GM08714 (cell line): ENCODE data around the gene GPR162.

Experiments
- H3K4me3 ChIP-seq: fragments of 200-500 bp; sonication (Bioruptor generic); 2 replicates; pipeline ENCODE4 v1.5.1; 2014; ENCODE audit warnings: mild to moderate bottlenecking, low read length, inconsistent platforms
- ZNF274 ChIP-seq: IDR thresholded peaks from 2 replicates; pipeline ENCODE4 v1.6.1; 2012; ENCODE audit warnings: mild to moderate bottlenecking, low read depth, low read length

Gene GPR162

DNA sequence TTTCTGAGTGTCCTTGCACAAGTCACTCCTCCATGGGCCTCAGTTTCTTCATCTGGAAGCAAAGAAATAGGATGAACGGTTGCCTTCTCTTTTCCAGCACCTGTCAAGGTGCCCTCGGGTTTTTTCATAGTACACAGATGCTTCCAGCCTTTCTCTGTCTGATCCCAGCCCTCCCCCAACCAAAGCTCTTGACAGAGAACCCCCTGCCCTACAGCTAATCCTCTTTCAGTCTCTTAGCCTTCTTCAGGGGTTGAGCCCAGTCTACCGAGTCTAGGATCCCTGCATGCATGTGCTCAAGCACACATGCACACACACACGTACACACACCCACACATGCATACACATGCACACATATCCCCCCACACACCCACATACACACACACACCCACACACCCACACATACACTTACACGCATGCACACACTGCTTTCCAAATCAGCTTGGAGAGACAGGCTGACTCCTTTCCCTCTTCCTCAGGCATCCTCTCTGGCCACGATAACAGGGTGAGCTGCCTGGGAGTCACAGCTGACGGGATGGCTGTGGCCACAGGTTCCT, 24.8 kb downstream of the GPR162 start:
- no peak for TF ChIP-seq ZNF274
- H3K4me3 ChIP-seq = no peak overlapping the region

DNA sequence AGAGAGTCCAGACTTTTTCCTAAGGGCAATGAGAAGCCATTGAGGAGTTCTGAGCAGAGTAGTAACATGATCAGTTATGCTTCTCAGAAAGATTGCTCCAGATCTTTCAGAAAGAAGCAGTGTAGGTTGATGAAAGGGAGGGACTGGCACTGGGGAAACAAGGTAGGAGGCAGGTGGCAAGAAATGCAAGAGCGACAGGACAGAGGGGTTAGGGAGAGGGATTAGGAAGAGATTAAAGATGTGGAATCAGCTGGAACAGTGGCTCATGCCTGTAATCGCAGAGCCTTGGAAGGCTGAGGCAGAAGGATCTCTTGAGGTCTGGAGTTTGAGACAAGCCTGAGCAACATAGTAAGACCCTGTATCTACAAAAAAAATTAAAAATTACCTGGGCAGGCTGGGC, 26.1 kb downstream of the GPR162 start:
- no peak for TF ChIP-seq ZNF274

DNA sequence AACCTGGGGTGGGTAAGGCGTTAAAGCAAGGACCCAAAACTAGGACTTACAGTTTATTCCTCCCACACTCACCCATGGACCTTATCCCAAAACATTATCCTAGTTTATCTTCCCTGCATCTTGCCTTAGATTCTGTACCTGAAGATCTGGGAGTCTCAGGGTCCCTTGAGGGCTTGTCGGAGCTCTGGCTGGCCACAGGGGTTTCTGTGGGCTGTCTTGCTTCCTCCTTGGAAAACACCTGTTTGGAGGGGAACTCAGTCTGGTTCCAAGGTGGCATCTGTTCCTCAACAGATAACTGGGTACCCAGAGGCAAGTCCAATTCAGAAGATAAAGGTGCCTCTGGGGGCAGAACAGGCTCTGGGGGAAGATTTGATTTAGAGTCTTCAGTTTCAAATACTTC, 27.8 kb downstream of the GPR162 start:
- TF ChIP-seq ZNF274 = no peak
- H3K4me3 ChIP-seq = peak overlapping the region; percentile 88; the same call in 1 of the 2 replicates

More for the DNA sequence above, 26.1 kb downstream of the GPR162 start:
- no peak overlapping the region for H3K4me3 ChIP-seq

DNA sequence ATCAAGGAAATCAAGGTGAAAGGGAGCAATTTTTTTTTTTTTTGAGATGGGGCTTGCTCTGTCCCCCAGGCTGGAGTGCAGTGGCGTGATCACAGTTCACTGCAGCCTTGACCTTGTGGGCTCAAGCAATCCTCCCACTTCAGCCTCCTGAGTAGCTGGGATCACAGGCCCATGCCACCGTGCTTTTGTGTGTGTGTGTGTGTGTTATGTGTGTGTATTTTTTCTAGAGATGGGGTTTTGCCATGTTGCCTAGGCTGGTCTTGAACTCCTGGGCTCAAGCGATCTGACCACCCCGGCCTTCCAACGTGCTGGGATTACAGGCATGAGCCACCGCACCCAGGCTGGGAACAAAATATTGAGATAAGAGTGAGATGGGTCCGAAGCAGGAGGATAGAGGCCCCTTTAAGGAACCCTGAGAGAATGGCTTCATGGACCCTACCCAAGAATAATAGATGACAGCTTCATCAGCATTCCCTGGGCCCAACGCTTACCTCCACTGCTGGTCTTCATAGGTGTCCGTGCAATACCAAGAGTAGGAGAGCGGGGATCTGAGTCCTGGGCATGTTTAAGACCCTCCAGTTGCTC, 28.4 kb downstream of the GPR162 start:
- peak overlapping the region; percentile 88 for H3K4me3 ChIP-seq
- no peak for TF ChIP-seq ZNF274

DNA sequence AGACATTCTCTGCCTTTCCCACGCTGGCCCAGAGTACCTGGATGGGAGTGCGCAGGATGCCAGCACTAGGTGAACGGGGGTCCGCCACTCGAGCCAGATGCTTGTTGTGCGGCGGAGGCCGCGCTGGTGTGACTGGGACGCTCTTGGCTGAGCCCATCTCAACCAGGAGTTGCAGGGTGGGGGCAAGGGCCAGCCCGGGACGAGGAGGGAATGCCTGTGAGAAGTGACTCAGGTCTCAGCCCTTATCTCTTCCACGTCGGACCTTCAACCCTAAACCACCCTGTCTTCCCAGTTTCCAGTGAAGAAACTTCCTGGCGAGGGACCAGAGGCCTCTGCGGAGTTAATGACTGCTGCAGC, 29.2 kb downstream of the GPR162 start:
- peak overlapping the region; percentile 88 for H3K4me3 ChIP-seq
- no peak for TF ChIP-seq ZNF274

DNA sequence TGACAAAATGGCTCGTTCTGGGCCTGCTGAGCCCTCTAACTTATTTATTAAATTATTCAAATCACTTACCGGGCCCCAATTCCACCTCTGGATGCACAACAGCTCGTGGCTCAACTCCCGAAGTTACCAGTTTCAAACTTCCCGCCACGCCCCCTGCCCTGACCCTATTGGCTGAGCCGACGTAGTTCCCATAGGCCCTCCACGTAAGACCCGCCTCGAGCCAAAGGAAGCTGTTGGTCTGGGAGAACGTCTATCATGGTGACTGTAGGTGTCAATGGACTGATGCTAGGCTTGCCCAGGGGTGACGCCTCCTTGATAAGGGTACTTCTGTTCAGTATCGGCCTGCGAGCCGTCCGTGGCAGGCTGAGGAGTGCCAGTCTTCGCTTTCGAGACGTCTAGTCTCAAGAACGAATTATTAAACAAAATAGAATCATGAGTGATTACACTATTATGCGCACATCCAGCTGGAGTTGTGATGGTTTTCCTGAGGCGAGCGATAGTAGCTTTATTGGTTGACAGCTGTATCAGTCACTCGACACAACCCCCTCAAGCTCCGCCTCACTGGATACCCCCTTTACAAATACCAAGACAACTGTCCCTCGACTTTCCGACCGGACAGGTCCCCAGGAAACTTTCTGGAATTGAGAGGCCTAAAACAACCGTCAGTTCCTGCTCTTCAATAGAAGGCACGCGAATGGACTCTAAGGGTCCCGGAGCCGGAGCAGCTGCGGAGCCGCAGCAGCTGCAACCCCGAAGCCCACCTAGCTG, 29.7 kb downstream of the GPR162 start, which contains the start of gene CDCA3:
Gene CDCA3, minus strand, starts transcription at position 134 of the 768 bp plus-strand sequence. CDS start 334 bp downstream, outside the sequence.
- TF ChIP-seq ZNF274 = no peak
- peak within 1 kb of the TSS; percentile 88 for H3K4me3 ChIP-seq

DNA sequence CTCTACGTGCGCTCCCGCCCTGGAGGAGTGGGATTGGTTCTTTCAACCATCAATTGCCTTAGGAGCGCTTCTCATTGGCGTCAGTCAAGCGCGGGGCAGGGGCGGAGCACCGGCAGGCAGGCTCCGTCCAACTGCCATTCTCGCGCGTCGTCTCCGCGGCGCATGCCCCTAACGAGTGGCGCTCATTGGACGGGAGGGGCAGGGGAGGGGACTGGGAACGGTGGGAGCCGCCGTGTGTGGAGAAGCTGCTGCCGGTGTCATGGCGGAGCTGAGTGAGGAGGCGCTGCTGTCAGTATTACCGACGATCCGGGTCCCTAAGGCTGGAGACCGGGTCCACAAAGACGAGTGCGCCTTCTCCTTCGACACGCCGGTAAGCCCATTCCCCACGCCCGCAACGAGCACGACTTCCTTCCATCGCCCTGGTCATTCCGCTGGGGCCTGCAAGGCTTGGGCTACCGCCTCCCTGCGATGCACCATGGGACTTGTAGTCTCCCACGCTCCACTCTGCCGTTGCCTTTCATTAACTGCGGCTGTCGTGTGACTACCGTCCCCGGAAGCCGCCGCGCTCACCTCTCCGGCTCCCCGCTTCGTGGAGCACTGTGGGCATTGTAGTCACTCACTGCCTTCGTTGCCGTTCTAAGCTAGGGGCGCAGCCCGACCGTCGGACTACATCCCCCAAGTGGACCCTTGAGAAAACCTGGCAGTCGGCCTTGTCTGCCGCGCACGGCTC, 30.5 kb downstream of the GPR162 start, which contains the start of gene USP5:
Gene USP5, plus strand, starts transcription at position 230 of the 730 bp plus-strand sequence. Its CDS starts 30 bp downstream, at position 260.
- peak within 1 kb of the TSS; percentile 88 for H3K4me3 ChIP-seq
- no peak for TF ChIP-seq ZNF274

DNA sequence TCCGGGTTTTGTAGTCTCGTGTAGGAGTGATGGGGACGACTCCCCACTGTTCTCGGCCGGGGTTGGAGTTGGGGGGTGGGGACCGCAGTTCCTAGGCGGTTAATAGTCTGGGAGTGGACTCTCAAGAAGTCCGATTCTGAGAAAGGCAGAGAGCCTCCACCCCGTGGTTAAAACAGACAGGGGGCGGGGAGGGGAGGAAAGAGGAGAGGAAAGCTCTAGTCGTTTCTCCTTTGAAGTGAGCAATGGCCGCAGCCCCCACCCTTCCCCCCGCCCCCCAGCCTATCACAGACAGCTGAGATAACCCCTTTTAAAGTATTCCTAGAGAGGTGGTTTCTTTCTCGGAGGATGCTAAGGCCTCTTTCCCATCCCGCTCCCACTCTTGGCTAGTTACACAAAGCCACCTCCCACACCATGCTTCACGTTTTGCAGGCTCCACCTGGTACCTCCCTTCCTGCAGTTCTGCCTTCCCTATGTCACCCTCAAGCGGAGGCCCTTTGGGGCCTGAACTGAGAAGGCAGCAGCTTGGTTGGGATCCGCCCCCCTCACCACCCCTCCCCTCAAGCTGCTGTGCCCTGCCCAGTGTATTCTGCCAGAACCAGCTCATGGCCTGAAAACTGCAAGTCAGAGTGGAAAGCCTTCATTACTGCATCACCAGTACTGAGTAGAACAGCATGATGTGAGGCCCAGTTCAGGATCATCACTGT, 31.2 kb downstream of the GPR162 start:
- TF ChIP-seq ZNF274 = no peak
- H3K4me3 ChIP-seq = peak overlapping the region; percentile 65

DNA sequence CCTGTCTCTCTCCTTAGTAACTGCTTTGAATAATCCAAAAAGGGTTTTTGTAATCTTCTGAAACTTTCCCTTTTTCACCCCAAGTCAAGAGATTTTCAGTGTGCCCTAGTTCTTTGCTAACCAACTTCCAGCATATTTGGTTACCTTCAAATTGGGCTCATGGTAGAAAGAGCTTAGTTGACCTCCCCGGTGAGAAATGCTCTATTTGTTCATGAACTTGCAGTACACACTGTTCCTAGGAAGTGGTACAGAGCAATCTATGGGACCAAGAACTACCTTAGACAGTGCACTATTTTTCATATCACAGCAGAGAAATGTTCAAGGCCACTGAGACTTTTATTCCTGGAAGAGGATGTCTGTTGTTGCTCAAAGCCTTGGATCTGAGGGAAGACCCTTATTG, 32.0 kb downstream of the GPR162 start:
- TF ChIP-seq ZNF274 = no peak
- H3K4me3 ChIP-seq = no peak overlapping the region; the same call in 1 of the 2 replicates

DNA sequence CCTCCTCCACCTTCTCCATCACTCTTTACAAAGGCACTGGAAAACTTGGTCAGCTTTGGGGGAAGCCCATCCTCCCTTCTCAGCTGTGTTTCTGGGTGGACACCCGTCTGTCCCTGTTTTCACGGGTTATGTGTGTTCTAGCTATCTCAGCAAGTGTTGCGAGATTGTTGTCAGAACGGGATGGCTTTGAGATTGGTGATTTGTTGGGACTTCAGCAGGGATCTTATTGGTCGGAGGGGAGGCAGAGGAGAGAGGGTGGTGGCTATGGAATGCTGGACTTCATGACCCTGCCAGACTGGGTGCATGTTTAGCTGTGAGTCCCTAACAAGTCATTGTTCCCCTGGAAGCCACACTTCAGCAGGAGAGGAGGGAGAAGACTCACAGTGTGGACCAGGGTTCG, 32.4 kb downstream of the GPR162 start:
- no peak for TF ChIP-seq ZNF274
- H3K4me3 ChIP-seq = no peak overlapping the region

DNA sequence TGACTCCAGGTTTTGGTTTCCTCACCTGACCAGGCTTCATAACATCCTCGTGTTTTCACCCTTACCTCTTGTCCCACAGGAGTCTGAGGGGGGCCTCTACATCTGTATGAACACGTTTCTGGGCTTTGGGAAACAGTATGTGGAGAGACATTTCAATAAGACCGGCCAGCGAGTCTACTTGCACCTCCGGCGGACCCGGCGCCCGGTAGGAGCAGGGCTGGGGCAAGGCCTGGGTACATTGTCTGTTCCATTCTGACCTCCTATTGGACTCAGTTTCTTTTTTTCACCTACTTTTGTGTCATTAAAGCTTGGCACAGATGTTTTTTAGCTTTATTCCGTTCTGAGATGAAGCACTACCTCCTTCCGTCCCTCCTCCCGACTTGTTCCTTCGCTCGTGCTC, 33.7 kb downstream of the GPR162 start:
- no peak for TF ChIP-seq ZNF274
- no peak overlapping the region for H3K4me3 ChIP-seq

DNA sequence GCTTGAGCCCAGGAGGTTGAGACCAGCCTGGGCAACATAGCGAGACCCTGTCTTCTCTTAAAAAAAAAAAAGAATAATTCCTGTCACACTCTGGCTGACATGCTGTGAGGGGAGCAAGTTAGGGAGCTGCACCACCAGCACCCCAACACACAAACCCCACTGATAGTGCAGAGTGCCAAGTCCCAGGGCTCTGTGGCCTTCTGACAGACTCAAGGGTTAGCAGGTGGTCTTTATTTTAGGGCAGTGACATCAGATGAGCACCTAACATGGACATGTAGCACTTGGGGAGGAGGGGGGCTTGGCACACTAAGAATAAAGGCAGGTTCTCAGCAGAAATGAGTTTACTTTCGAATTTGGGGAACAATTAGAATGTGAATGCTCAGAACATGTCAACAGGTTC, 37.2 kb downstream of the GPR162 start:
- no peak overlapping the region for H3K4me3 ChIP-seq
- no peak for TF ChIP-seq ZNF274

DNA sequence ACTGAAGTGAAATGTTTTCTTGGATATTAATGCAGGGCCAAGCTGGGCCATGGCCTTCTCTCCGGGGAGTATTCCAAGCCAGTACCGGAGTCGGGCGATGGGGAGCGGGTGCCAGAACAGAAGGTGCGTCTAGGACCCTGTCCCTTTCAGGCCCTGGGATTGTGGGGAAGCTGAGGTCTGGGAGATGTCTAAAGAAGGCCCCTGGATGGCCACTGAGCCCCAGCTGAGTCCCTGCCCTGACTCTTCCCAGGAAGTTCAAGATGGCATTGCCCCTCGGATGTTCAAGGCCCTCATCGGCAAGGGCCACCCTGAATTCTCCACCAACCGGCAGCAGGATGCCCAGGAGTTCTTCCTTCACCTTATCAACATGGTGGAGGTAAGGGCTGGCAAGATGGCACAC, 38.5 kb downstream of the GPR162 start:
- no peak for TF ChIP-seq ZNF274

DNA sequence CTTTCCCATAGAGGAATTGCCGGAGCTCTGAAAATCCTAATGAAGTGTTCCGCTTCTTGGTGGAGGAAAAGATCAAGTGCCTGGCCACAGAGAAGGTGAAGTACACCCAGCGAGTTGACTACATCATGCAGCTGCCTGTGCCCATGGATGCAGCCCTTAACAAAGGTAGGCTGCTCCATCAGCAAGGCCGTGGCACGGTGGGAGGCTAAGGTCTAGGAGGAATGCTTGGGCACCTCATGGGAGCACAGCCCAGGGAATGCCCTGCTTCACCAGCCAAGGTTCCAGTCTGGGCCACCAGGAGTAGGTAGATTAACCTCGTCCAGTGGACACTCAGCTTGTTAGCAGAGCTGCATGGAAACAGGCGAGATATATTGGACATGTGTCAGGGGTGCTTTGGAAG, 39.3 kb downstream of the GPR162 start:
- no peak for TF ChIP-seq ZNF274
- H3K4me3 ChIP-seq = no peak overlapping the region

More for the DNA sequence above, 38.5 kb downstream of the GPR162 start:
- no peak overlapping the region for H3K4me3 ChIP-seq

DNA sequence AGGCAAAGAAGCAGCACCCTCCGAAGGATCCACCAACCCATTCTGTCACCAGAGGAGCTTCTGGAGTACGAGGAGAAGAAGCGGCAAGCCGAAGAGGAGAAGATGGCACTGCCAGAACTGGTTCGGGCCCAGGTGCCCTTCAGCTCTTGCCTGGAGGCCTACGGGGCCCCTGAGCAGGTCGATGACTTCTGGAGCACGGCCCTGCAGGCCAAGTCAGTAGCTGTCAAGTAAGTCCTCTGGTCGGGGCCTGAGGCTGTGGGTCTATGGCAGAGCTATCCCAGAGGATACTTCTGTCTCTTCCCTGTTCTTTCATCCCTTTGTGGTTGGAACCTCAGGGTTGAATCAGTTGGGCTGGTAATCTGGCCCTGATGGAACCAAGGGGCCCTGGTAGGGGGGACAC, 39.8 kb downstream of the GPR162 start:
- no peak overlapping the region for H3K4me3 ChIP-seq
- no peak for TF ChIP-seq ZNF274
